ENCODE data around the gene CMIP.
"Not testable (repeated sequence)": the region's sequence is repeated elsewhere in the genome, so short reads cannot be mapped to it uniquely, and the experiment has no call there.

Gene CMIP

DNA sequence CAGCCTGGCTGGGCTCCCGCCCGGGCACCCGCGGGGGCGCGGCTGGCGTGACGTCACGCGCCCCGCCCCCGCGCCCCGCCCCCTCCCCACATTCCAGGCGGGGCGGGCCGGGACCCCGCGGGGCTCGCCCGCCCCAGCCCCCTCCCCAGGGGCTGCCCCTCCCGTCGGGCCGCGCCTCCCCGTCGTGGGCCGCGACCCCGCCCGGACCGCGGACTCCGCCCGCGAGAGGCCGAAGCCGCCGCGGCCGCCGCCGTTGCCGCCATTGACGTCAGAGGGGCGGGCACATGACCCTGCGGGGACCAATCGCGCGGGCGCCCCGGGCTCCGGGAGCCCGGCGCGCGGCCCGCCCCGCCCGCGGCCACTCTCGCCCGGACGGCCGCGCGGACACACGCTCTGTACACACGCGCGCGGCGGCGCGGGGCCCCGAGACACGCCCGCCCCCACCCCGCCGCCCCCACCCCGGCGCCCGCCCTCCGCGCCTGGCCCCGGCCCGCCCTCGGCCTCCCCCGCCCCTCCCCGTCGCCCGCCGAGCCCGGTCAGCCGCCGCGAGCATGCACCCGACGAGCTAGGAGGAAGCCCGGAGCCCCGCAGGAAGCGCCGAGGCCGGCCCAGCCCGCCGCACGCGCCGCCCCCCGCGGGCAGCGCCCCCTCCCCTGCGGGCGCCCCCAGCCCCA lies at the start of gene CMIP:
CMIP (plus strand) TSS at position 361 of the 674 bp plus-strand sequence.
- DNase-seq = peak; percentile 64 to 71

- DNase-seq = no peak
Measured at GRCh38 chr16:81394966-81395655, 49.5 kb upstream of the CMIP start.

DNA sequence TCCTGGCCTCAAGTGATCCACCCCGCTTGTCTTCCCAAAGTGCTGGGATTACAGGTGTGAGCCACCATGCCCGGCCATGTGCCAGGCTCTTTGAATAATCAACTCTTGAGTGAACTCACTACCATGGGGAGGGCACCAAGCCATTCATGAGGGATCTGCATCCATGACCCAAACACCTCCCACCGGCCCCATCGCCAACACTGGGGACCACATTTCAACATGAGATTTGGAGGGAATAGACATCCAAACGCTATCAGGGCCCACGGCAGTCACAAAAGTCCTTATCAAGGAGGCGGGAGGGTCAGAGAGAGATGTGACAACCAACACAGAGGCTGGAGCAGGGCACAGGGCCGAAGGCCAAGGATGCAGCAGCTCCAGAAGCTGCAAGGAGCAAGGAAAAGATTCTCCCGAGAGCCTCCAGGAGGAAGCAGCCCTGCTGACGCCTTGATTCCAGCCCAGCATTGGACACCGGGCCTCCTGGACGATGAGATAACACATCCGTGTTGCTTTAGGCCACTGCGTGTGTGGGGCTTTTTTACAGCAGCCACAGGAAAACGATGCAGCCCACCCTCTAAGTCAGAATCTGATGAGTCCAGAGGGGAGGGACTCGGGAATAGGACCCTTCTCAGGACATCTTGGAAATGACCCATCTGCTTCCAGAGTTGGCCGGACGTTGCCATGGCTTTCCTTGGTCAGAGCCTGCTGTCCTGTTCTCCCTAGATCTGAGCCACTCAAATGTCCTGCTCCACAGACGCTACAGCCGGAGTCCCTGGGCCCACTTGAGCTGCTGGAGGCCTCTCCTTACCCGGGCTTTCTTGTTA lies 47.3 kb upstream of the CMIP start:
- no peak for DNase-seq

DNA sequence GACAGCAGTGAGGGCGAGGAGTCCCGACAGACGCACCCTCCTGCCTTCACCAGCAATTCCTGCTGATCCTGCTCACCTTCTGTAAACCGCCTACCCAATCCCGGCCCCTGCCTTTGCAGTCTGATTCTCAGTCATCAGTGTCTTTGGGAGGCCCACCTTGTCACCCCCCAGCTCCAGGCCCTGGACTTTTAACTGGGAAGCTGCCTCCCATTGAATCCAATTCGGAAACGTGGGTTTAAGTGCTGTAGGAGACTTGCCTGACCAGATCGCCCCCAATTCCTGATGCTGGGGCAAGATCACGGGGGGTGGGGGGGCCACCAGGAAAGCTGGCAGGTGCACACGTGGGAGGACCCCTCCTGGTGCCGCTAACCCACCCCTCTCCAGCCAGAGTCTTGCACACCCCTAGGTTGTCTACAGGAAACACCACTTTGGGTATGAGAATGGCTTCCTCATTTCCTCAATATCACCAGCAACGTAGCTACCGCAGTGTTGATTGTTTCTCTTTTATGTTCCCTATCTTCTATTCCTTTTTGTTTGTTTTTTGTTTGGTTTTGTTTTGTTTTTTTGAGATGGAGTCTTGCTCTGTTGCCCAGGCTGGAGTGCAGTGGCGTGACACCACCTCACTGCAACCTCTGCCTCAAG lies 46.6 kb upstream of the CMIP start:
- no peak for DNase-seq

- peak in 1 of 2 experiments; percentile 25 for DNase-seq
Measured at GRCh38 chr16:81399909-81400308, 44.7 kb upstream of the CMIP start.

DNA sequence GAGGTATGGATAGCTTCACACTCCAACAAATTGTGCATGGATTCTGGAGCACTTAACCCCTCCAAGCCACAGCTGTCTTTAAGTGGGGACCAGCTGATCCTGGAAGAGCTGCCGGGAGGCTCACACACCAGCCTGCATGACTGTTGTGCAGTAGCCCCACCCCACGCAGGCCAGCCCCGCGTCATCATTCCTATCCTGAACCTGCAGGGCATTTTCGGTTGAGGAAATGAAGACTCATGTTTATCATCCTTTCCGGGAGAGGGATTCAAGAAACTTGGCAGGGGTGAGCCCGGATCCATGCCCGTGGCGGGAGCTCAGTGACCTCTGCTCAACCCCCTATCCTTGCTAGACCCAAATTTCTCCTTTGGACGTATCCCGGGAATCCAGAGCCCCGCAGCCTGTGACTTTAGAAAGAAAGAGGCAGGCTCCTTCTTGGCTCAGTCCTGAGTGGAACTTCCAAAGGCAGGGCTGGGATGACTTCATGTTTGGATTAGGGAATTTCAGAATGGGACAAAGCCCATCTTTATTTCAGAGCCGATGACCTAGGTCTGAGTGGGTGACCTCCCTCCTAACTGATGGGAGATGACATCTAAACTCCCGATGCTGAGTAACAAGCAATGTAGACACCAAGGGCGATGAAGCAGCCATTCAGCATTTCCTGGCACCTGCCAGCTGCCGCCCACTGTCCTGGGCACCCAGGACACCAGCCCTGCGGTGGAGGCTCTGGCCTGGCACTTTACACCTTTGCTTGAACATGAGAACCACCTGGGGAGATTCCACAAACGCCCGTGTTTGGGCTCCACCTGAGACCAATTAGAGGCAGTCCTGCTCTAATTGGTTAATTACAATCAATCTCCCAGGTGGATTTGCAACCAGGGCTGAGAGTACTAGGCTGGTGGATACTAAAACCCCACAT lies 43.3 kb upstream of the CMIP start:
- DNase-seq = peak in 1 of 2 experiments; percentile 29

DNA sequence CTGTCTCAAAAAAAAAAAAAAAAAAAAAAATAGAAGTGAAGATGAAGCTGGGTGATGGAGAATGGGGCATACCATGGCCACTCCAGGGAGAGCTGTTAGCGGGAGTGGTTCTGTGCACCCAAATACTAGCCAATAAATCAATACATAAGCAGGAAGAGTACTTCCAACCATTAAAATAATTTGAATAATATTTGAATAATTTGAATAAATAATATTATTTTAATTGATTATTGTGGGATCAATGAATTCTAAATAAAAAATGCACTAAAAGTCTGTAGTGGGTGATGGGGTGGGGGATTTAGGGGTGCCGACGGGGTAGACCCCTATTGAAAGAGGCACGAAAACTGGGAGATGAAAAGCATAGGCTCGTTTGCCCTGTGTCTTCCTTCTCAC lies 41.4 kb upstream of the CMIP start:
- no peak for DNase-seq

GRCh38 chr16:81403601-81404391 lies 40.8 kb upstream of the CMIP start:
- peak; percentile 62 to 72 for DNase-seq

DNA sequence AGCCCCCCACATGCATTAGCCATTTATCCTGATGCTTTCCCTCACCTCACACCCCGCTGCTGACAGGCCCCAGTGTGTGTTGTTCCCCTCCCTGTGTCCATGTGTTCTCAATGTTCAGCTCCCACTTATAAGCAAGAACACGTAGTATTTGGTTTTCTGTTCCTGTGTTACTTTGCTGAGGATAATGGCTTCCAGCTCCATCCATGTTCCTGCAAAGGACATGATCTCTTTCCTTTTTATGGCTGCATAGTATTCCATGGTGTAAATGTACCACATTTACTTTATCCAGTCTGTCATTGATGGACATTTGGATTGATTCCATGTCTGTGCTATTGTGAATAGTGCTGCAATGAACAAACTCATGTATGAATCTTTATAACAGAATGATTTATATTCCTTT lies 39.6 kb upstream of the CMIP start:
- not testable (repeated sequence) for DNase-seq

DNA sequence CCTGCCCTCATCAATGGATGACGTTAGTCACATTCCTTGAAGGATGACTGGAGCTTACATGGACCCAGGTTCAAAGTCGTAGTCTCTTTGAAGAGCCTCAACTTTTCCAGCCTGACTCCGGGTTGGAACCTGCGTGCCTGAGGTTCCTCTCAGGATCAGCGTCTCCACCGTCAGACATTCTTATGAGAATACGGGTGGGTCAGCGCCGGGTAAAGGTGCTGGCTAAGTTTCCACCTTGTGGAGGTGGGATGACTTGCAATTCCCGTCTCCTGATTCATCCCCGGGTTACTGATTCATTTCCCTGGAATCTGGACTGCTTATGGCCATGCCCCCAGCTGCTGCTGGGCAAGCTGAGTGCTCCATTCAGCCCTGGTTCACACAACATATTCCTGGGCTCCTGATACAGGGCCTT lies 38.9 kb upstream of the CMIP start:
- DNase-seq = no peak

DNA sequence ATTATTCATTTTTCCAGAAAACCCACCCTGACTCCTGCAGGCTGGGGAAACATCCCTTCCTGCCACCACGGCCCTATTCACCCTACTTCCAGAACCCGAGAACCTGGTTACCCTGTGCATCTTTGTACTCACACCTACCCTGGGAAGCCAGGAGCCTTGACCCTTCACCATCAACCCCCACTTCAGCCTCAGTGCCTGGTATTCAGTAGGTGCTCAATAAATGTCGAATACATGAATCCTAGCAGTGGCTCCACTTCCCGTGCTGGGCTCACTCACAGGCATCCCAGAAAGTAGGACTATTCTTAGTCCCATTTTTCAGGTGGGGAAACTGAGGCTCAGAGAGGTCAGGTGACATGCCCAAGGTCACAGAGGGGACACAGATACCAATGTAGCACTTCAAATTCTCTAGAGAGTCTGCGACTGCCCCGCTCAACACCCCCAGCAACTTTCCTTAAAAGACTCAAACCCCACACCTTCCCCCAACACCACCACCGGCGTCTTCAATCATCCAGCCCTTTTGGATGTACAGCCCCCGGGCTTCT lies 36.1 kb upstream of the CMIP start:
- DNase-seq = no peak

DNA sequence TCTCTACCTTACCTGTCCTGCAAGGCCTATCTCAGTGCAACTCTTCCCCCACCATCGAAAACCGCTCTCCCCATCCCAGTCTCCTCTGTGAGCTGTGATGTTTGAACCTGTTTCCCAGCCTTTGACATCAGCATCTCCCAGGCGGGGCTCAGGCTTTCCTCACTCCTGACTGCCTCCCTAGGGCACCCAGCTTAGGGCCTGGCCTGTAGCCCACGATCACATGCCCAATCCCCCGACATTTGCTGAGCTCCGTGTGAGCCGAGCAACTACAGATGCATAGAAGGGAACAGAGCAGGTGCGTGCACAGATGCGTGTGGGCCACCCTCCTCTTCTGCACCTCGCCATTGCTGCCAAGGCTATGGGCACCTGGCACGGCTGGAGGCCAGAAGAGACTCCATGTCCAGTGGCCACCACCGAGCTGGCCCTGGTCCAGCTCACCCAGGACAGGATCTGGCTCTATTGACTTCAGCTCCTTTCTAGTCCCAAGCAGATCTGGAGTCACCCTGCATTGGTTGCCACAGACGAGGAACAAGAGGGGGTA lies 35.5 kb upstream of the CMIP start:
- no peak for DNase-seq

GRCh38 chr16:81410643-81411293 lies 33.8 kb upstream of the CMIP start:
- no peak for DNase-seq

DNA sequence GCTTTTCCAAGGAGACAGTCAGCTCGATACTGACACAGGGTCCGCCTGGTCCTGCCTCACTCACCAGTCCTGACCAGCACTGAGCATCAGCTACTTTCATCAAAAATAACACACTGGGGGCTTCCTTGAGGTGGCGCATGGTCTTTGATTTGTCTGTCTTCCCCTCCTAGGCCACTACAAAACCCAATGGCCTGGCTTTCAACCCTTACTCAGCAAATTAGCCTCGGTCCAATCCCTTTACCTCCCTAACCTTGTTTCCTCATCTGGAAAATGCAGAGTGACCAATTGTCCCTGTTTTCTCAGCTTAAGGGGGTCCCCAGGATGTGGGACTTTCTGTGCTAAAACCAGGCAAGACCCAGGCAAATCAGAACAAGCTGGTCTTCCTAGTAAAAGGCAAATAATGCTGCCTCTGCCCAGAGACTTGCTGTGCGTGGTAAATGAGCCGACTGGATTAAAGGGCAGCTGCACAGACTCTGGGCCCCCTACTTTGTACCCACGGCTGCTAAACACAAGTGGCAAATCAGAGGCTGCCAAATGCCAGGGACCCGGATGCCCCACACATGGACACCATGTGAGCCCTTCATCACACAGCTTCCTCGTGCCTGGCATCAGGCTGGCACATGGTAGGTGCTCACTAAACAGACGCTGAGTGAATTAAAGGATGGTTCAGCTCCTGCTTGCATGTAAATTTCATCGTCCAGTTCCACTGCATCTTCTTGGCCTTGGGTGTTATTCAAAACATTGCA lies 31.2 kb upstream of the CMIP start:
- DNase-seq = no peak

DNA sequence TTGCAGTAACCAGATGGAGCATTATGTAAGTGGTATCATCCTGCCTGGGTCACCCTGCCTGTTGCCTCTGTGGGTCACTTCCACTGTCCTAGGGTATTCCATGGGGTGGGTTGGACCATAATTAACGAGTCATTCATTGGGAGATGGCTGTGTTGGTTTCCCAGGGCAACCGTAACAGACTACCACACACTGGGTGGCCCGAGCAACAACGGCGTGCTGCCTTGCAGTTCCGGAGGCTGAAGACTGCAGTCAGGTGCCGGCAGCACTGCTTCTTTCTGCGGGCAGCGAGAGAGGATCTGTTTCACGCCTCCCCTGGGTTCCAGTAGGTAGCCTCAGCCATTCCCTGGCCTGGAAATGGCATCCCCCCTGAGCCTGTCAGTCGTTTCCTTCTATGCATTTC lies 28.9 kb upstream of the CMIP start:
- no peak for DNase-seq

DNA sequence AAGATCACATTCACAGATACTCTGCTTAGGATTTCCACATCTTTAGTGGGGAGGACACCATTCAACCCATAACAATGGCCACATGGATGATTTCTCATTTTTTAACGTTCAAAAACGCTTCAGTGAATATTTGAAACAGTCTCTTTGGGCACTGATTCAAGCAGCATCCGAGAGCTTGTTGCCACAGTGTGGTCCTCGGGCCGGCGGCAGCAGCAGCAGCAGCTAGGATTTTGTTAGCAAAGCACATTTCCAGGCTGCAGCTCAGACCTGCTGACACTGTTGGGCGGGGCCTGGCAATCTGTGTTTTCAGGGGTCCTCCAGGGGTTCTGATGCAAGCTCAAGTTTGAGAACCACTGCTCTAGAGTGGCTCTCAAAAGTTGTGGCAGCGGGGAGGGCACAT lies 27.9 kb upstream of the CMIP start:
- no peak for DNase-seq

DNA sequence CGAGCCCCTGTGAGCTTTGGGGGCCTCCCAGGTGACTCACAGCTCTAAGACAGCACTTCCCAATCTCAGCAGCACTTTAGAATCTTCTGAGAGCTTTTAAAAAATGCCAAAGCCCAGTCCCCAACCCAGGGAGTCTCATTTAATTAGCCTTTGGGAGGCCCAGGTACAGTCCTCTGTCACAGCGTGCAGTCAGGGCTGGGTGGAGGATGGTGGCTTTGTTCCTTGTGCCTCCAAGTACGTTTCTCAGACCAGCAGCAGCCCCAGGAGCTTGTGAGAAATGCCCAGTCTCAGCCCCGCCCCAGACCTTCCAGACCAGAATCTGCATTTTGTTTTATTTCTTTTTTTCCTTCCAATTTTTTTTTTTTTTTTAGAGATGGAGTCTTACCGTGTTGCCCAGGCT lies 27.4 kb upstream of the CMIP start:
- no peak for DNase-seq

DNA sequence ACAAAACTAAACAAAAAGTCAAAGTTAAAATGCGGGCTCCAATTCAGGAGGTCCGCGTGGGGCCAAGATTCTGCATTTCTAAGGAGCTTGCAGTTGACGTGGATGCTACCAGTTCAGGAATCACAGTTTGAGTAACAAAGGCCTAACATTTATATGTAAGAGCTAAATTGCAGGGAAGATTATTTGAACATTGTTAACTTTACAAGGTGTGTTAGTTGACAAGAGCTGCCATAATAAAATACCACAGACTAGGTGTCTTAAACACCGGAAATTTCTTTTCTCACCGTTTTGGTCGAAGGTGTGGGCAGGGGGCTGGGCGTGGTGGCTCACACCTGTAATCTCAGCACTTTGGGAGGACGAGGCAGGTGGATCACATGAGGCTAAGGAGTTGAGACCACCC lies 24.8 kb upstream of the CMIP start:
- no peak for DNase-seq

DNA sequence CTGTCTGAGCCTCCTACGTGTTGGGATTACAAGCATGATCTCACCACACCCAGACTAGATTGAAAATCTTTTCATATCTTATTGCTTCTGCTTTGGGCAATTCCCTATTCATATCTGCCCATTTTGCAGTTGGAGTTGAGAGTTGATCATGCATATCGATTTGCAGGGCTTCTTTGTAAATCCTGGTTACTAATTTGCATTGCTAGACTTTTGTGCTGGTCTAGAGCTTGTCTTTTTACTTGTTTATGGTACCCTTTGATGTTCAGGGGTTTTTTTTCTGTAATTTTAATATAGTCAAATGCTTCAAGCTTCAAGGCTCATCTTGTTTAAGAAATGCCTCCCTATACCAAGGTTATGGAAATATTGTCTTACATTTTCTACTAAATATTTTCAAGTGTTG lies 23.5 kb upstream of the CMIP start:
- DNase-seq = no peak

DNA sequence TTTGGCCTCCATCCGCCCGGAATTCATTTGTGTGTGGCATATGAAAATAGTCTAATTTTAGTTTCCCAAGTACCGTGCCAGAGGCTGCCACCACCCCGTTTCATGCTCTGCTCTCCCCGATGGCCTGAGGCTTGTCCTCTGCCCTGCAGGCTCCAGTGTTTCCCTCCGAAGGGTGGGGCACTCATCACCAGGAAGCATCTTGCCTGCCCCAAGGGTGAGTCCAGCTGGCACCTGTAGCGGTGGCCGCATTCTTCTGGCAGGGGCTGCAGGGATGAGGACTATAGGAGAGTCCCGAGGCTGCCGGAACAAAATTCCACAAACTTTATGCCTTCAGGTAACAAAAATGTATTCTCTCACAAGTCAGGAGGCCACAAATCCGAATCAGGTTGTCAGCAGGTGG lies 23.1 kb upstream of the CMIP start:
- no peak for DNase-seq

All from NCI-H2081 (cell line).